GM11168 (cell line): Measurements from ENCODE around the gene SIX1.

Source experiments
- in situ Hi-C: fragments of 300-500 bp; cut with MboI; formaldehyde crosslinking; loops from one replicate; pipeline ENCODE4 v1.12.0; 2022; ENCODE audit warnings: low sequenced_read_pairs; ENCODE audit not compliant: unreplicated experiment

SIX1 gene

DNA sequence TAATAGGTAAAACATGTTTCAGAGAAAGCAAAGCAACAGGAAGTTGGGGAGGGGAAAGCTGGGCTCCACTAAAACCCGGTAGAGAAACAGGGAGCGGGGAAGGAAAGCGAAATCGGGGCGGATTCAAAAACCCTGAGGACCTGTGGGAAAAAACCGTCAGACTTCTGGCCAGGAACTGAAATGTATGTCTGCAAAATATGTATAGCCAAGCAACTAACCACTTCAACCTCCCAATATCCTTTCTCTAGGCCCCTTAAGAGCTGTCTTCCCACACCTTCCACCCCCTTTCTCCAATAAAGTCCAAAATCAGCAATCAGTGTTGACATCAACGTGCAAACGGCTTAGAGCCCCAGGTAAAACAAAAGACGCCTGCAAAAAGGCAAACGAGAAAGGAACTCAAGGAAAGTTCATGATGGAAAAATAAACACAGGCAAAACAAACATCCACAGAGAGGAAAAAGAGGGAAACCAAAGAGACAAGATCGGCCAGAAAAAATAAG lies 32.8 kb downstream of the SIX1 start:
- in situ Hi-C loops = no loop called here

- in situ Hi-C loops = no loop called here
Measured at GRCh38 chr14:60602291-60602690, 47.0 kb downstream of the SIX1 start.

DNA sequence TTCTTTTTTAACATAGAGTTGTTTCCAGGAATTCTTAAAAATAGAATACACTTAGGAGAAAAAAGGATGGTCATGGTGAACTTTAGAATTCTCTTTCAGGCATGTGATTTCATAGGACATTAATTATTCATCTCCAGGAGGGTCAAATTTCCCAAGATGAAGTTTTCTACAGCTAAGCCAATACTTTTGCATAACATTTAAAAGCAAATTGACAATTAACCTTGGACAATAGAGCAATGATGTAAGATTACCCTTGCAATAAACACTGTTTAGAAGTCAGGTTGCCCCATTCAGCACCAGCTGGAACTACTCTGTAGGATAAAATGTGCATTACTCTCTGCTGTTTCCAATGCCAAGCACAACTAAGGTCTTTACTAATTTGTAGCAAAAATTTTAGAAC lies 49.5 kb downstream of the SIX1 start:
- in situ Hi-C loops = no loop called here

- in situ Hi-C loops = no loop called here
Measured at GRCh38 chr14:60596139-60596538, 53.1 kb downstream of the SIX1 start.

- in situ Hi-C loops = no loop called here
Measured at GRCh38 chr14:60594062-60594461, 55.2 kb downstream of the SIX1 start.
